ENCODE measurements around the gene ASCC3.

DNA sequence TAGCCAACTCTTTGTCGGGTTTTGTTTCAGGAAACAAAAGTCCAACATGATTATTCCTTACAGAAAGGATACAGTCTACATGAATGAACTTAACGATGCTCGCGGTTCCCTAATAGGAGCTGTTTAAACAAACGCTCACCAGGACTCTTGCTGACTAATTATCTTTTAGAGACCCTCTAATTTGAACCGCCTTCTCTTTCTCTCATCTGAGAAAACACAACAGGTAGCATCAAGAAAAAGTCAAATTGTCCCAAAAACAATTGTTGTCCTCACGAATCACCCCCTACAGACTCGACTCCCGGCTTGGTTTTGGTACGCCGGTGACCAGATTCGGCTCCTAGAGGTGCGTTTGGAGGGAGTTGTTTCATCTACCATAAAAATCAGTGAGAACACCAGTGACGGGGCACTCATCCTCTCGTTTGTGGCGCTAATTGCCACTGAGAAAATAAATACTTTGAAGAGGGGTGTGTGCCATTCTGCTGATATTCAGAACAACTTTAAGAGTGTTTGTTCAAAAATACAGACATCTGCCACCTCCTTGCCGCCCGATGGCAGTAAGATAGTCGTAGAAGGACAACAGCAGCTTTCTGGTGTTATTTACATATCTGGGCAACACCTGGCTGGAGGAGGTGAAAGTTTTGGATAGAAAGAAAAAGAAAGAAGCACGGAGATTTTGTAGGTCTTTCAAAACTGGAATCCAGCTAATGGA, 415.3 kb downstream of the ASCC3 start:
- TF ChIP-seq CTCF (IDR thresholded peaks at IDR 0.05) = no peak
- no peak for TF ChIP-seq POLR2A (IDR thresholded peaks at IDR 0.05)

Data from testis (tissue), 2 donors.